Left hindlimb (tissue), 1 donor: ENCODE results near the gene ERN2.
A peak's percentile ranks its signal among the peaks of the same experiment; 100 is the strongest.

Experiments used
- DNase-seq: peaks from one replicate; pipeline ENCODE4 v3.0.0-alpha.2; 2018

ERN2 gene

GRCh38 chr16:23683487-23683886 is 29.5 kb downstream of the ERN2 start:
- DNase-seq: no peak

DNA sequence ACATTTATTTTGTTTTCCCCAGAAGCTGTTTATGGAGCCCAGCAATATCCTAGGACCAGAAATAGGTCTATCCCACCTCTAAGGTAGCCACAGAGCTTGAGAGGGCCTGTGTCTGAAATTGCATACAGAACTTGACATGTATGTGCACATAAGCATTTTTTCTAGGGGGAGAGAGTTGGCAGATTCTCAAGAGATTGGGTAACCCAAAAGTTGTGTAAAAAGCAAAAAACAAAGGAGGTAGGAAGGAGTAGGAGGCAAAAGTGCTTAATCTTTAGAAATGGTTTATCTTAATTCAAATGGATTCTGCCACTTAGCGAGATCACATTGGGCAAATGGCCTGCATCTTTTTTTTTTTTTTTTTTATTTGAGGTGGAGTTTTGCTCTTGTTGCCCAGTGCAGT is 30.8 kb downstream of the ERN2 start:
- DNase-seq: no peak

DNA sequence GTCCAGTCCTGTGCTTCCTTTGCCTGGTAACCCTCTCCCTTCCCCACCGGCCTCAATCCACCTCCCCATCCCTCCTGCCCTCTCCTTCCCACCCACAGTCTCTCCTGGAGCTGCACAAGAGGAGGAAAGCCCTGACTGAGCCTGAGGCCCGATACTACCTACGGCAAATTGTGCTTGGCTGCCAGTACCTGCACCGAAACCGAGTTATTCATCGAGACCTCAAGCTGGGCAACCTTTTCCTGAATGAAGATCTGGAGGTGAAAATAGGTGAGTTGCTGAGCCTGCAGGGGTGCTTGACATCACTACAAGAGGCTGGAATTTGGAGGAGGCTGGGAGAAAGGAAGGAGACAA is 33.1 kb downstream of the ERN2 start:
- no peak for DNase-seq

DNA sequence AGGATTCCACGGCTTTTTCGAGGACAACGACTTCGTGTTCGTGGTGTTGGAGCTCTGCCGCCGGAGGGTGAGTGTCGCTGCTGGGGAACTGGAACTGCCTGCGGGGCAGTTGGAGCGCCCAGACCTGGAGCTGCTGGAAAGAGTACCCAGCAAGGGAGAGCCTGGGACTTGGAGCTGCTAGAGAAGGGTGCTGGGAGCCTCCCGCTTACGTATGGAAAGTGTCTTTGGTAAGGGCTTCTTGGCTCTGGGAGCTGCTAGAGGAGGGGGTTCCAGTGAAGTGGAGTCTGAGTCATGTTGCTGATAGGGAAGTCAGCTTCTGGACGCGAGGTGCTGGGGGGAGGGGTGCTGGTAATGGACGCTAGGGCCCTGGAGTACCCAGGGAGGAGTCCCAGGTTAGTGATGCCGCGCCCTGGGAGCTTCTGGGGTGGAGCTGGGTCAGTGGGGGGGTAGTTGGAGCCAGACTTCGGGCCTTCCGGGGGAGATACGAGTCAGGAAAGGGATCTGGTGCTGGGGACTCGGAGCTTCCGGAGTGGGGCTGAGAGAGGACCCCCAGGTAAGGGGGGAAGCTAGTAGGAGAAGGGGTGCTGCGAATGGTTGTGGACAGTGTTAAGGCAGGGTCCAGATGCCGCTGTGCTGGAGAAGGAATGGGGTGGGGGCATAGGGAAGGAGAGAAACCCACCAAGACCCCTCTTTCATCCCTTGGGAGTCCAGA is 33.6 kb downstream of the ERN2 start:
- no peak for DNase-seq

DNA sequence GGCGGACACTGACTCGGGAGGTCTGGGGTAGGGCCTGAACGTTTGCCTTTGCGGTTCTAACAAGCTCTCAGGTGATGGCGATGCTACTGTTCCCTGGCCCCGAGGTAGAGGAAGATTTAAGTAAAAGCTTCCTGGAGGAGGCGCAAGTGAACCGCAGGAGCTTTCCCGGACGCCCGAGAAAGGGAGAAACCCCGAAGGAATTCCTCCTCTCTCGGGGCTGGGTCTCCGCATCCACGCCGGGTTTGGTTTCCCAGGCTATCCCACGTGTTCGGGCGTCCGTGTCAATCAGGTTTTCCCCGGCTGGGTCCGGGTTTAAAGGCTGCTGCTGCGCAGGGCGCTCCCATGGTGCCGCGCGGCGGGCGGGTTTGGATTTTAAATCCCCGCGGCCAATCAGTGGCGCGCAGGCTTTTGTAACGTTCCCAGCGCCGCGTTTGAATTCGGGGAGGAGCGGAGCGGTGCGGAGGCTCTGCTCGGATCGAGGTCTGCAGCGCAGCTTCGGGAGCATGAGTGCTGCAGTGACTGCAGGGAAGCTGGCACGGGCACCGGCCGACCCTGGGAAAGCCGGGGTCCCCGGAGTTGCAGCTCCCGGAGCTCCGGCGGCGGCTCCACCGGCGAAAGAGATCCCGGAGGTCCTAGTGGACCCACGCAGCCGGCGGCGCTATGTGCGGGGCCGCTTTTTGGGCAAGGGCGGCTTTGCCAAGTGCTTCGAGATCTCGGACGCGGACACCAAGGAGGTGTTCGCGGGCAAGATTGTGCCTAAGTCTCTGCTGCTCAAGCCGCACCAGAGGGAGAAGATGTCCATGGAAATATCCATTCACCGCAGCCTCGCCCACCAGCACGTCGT is 34.4 kb downstream of the ERN2 start, which contains the start of gene PLK1:
Gene PLK1 (plus strand): TSS at position 460 of the 844 bp plus-strand sequence. CDS start 44 bp downstream, at position 504.
- DNase-seq: peak; percentile 86

DNA sequence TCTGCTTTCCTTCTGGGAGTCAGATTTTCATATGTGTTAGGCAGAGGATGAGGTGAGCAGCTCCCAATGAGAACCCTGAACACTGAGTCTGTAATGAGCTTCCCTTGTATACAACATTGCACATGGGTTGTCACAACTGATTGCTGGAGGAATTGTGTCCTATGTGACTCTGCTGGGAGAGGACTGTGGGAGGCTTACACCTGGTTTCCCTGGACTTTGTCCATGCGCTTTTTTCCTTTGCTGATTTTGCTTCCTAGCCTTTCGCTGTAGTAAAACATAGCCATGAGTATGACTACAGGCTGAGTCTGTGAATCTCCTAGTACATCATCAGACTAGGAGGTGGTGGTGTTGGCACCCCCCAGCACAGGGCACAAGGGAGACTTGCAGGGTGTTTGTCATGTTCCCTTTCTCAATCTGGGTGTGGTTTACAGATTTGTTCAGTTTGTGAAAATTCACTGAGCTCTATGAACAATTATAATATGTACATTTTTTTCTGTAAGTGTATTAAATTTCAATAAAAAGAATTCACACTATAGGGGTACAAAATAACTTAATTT is 36.0 kb downstream of the ERN2 start:
- no peak for DNase-seq

DNA sequence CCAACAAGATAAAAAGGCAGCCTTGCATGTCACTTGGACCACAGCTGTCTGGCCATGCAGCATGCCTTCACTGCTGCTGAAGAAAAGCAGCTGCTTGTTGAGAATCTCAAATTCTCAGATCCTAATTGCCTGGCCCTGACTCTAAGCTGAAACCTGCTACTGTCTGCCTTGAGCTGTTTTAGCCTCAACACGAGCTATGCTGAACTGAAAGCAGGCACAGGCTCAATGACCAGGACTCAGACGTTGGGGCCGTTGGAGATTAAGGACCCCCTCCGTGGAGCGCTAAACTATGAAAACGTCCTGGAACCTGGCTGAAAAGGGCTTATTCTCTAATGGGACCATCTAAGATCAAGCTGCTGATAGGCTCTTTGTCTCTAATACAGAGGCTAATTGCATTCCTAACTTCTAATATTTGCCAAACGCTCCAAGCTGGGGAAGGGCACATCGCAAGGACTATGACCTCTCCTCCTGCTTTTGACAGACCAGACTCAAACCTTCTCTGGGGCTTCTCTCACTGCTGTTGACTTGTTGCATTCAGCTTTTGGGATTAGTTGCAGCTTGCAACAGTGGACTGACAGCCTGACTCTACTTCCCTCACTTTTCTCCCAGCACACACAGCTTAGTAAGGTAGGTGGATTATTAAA is 38.9 kb downstream of the ERN2 start:
- DNase-seq: no peak

- DNase-seq: no peak
These were observed 42.8 kb downstream of the ERN2 start for GRCh38 chr16:23670137-23670776.

DNA sequence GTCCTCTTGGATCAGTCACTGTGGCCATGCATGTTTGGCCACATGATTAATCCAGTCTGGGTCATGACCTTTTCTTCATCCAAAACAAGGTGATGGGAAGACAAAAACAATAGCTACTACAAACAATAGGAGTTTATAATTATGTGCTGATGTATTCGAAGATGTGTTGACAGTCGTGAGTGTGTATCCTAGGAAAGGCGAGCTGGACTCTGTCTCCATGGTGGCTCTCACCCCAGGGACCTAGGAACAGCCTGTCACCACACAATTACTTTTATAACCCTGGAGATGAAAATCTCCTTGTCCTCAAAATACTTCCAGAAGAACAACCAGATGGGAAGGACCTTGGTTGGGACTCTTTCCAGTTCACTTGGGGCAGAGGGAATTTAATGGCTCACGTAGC is 44.1 kb downstream of the ERN2 start:
- DNase-seq: no peak

- DNase-seq: no peak
These were observed 44.8 kb downstream of the ERN2 start for GRCh38 chr16:23668225-23668624.

GRCh38 chr16:23667355-23667659 is 45.7 kb downstream of the ERN2 start:
- no peak for DNase-seq

DNA sequence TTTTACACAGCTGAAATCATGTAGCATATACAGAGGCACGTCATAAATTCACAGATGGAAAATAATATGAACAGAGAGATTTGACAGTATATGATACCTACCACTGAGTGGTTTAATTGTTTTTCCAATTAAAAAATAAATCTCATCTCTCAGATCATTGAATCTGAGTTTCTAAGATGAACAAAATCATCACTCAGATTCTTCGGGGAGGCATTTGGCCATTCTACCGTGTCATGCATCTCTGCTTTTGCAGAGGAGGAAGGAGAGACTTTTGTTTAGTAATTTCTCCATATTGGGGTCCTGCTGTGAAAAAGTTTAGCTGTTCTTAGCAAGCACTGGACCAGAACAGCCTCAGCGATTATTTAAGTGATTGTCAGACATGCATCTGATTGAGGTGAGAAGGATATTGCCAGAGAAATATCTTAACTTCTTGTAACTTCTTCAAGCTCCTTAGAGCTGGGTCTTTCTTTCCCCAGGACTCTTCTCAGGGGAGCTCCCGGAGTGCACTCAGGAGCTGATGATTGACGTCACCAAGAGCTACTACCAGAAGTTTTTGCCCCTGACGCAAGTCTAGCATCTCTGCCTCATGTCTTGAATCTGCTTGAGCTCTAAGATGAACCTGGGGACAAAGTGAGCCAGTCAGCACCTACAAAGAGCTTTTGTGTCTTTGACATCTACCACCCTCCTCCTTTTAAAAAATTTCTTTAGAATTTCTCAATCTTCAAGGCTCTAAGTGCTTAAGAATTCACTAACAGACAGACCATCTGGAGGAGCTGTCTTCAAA is 46.3 kb downstream of the ERN2 start:
- no peak for DNase-seq

DNA sequence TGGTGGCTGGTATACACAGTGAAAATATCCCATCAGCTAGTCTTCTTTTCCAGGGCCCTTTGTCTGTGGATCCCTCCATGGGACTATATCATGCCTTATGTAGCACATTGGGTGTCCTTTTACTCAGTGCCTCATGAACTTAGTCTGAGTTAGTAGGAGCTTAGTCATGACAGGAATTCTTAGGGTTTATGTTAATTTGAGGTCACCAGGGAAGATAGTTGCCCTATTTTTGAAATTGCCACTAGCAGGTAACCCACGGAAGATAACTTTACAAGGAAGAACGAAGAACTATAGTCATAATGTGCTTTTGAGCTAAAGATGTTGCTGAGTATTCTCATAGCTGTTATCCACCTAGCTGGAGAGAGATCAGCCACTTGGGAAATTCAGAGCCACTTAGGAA is 49.1 kb downstream of the ERN2 start:
- DNase-seq: no peak

GRCh38 chr16:23651943-23652468 is 61.0 kb downstream of the ERN2 start:
- no peak for DNase-seq

GRCh38 chr16:23650674-23651416 is 62.2 kb downstream of the ERN2 start:
- no peak for DNase-seq

DNA sequence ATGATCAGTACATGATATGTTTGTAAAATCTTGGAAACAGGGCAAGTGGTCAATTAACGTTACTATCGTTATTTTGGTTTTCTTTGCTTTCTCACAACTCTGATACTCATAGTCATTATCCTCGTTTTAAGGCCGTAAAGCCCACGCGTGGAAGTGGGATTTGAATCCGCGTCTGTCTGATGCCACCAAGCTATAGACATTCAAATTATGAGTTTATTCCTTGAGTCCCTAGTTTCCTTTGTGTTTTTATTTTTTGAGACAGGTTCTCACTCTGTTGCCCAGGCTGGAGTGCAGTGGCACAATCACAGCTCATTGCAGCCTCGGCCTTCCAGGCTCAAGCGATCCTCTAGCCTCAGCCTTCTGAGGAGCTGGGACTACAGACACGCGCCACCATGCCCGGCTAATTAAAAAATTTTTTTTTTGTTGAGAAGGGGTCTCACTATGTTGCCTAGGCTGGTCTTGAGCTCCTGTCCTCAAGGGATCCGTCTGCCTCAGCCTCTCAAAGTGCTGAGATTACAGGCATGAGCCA is 70.7 kb downstream of the ERN2 start:
- no peak for DNase-seq

DNA sequence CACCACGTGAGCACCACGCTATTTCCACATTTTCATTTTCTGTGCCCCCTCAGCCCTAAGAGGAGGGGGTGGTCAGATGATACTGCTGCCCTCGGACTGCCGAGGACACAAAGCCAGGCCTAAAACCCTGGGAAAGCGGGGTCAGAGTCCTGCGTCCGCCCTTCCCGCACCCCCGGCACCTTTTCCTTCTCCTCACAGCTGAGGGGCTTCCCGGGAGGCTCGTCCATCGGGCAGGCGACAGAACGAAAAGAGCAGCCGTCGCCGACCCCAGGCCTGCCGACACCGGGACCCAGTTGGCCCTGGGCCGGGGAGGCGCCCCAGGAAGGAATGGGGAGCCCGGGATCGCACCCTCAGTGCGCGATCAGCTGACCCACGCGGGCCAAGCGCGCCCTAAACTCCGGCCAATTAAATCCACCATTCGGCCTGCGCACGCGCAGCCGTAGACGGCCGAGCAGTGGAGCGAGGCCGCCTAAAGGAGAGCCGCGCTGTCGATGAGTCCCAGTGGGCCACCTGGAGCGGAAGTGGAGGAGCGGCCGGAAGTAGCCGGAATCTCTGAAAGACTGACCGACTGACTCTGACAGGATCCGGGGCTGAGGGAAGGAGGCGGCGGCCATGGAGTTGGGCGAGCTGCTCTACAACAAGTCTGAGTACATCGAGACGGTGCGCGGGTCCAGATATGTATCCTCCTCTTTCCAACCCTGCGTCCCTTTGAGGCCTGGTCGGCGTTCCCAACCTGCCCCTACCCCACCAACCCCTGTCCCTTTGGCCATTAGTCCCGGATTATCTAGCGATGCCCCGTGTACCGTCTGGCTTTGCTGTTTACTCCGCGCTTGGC is 71.9 kb downstream of the ERN2 start, which contains the start of the genes DCTN5 and PALB2:
Gene DCTN5 (plus strand): TSS at position 536 of the 835 bp plus-strand sequence. CDS start 77 bp downstream, at position 613.
Gene PALB2 (minus strand): TSS at position 380 of the 835 bp plus-strand sequence. CDS start 153 bp downstream, at position 227.
- DNase-seq: peak; percentile 95

GRCh38 chr16:23640615-23640930 is 72.4 kb downstream of the ERN2 start:
- peak; percentile 30 for DNase-seq
